ENCODE data around the gene NAXD.
"Not testable (repeated sequence)": the region's sequence is repeated elsewhere in the genome, so short reads cannot be mapped to it uniquely, and the experiment has no call there.

The NAXD gene

DNA sequence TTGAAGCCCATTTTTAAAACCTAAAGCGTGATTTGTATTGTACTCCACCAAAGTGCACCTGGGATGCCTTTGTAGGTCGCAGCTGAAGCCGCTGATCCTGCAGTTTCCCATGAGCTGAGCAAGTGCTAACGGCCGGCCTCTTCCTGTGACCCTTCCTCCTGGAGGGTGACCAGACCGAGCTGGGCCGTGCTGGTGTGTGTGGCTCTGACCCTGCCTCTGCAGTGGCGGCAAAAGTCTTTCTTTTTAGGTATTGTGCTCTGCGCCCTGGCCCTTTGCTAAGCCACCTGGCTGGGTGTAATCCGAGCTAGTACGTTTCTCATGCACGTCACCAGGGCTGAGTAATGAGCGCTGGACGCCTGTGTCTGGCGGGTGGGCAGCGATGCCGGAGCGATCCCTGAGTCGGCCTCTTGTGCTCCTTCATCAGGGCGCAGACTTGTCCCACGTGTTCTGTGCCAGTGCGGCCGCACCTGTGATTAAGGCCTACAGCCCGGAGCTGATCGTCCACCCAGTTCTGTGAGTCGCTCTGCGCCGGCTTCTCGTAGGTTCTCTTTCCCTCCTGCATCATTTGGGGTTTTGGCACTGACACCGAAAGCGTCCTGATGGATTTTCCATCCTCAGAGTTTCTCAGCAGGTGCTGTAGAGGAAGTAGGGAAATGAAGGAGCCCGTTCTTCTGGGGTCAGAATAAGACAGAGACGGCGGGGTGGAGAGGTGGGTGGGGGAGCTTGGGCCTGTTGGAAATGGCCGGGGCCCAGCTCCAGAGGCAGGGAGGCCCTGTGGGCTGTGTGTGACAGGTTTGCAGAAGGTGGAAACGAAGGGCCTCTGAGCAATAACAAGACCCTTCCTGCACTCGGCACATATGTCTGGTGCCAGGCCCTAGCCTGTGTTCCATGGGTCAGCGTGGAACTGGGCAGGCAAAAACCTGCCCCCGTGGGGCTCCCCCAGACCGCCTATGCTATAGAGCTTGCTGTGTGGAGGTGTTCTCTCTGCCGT, 9.7 kb downstream of the NAXD start:
- Histone ChIP-seq H3K27me3 (ENCODE audit: control insufficient read depth, insufficient read depth, low read length) (no peaks in the 10 kb centered on the region), H3K4me2 (ENCODE audit: low read length) (no peak overlapping the region), H3K36me3 (ENCODE audit: insufficient read depth, low read length) (peaks cover 44% of the 10 kb centered on the region), H3K4me3 (ENCODE audit: low read length) (no peak overlapping the region), H3K9ac (ENCODE audit: low read depth, low read length) (no peak overlapping the region), H3K4me1 (ENCODE audit: control insufficient read depth, insufficient read depth, low read length) (no peaks in the 10 kb centered on the region), H3K9me3 (replicated peaks; ENCODE audit: low read length) (no peaks in the 10 kb centered on the region)

DNA sequence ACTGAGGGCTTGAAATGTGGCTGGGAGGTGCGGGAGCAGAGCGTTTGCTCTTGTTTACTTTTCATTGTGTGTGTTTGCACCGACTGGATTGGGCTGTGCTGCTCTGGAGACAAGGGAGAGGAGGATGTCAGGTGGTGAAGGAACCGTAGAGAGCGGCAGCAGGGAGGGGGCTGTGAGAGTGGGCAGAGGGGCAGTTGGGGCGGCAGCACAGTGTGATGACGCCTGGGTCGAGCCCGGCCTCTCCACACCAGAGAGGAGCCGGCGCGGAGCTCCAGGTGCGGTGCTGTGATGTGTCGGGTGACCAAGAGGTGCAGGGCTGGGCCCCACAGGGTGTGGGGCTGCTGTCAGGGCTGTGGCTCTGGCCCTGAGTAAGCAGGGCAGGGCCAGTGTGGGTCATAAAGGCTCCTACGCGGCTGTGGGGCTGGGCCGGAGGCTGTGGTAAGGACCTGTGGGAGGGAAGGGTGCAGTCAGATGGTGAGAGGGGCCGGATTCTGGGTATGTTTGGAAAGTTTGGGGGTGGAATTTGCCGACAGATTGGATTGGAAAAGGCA, 10.5 kb downstream of the NAXD start:
- Histone ChIP-seq H3K4me2 (ENCODE audit: low read length) (no peak overlapping the region), H3K9ac (ENCODE audit: low read depth, low read length) (no peak overlapping the region), H3K9me3 (replicated peaks; ENCODE audit: low read length) (no peaks in the 10 kb centered on the region), H3K36me3 (ENCODE audit: insufficient read depth, low read length) (peaks cover 44% of the 10 kb centered on the region), H3K27me3 (ENCODE audit: control insufficient read depth, insufficient read depth, low read length) (no peaks in the 10 kb centered on the region), H3K4me1 (ENCODE audit: control insufficient read depth, insufficient read depth, low read length) (no peaks in the 10 kb centered on the region), H3K4me3 (ENCODE audit: low read length) (no peak overlapping the region)

DNA sequence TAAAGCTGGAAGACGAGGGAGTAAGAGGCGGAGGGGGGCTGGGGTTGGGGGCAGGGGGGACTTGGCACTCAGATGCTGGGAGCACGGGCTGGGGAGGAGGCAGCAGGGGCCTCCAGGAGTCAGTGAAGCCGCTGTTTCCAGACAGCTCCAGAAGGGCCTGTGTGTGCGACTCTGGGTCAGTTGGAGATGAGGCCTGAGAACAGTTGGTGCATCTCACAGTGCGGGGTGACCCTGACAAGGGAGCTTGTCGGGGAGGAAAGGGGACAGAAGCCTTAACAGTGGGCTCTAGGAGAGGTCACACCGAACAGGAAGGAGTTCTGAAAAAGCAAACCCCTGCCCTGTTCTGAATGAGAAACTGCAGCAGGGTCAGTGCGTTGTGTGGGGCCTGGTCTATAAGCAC, 11.2 kb downstream of the NAXD start:
- Histone ChIP-seq H3K4me2 (ENCODE audit: low read length) (no peak overlapping the region), H3K9ac (ENCODE audit: low read depth, low read length) (no peak overlapping the region), H3K36me3 (ENCODE audit: insufficient read depth, low read length) (peaks cover 46% of the 10 kb centered on the region)

DNA sequence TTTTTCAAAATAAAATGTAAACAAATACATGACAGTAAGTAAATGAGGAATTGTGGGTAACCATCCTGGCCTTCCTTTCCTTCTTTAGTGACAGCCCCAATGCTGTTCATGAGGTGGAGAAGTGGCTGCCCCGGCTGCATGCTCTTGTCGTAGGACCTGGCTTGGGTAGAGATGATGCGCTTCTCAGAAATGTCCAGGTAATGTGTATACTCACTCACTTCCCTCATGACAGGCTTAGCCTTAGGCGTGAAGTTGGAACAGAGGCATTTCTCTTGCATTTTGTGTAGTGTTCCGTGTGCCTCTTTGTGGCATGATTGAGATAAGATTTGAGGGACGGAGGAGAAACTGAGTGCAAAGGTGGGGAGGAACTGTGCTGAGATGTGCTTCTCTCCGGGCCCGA, 12.0 kb downstream of the NAXD start:
- no peak overlapping the region for H3K9ac ChIP-seq (ENCODE audit: low read depth, low read length)
- H3K4me2 ChIP-seq (ENCODE audit: low read length), result no peak overlapping the region
- H3K36me3 ChIP-seq (ENCODE audit: insufficient read depth, low read length), result peaks cover 41% of the 10 kb centered on the region
- no peak overlapping the region for H3K4me3 ChIP-seq (ENCODE audit: low read length)
- H3K27me3 ChIP-seq (ENCODE audit: control insufficient read depth, insufficient read depth, low read length), result no peaks in the 10 kb centered on the region
- H3K4me1 ChIP-seq (ENCODE audit: control insufficient read depth, insufficient read depth, low read length), result no peaks in the 10 kb centered on the region
- no peaks in the 10 kb centered on the region for H3K9me3 ChIP-seq (replicated peaks; ENCODE audit: low read length)

More for the DNA sequence above, 11.2 kb downstream of the NAXD start:
- Histone ChIP-seq H3K4me3 (ENCODE audit: low read length) (no peak overlapping the region), H3K9me3 (replicated peaks; ENCODE audit: low read length) (no peaks in the 10 kb centered on the region), H3K27me3 (ENCODE audit: control insufficient read depth, insufficient read depth, low read length) (no peaks in the 10 kb centered on the region), H3K4me1 (ENCODE audit: control insufficient read depth, insufficient read depth, low read length) (no peaks in the 10 kb centered on the region)

DNA sequence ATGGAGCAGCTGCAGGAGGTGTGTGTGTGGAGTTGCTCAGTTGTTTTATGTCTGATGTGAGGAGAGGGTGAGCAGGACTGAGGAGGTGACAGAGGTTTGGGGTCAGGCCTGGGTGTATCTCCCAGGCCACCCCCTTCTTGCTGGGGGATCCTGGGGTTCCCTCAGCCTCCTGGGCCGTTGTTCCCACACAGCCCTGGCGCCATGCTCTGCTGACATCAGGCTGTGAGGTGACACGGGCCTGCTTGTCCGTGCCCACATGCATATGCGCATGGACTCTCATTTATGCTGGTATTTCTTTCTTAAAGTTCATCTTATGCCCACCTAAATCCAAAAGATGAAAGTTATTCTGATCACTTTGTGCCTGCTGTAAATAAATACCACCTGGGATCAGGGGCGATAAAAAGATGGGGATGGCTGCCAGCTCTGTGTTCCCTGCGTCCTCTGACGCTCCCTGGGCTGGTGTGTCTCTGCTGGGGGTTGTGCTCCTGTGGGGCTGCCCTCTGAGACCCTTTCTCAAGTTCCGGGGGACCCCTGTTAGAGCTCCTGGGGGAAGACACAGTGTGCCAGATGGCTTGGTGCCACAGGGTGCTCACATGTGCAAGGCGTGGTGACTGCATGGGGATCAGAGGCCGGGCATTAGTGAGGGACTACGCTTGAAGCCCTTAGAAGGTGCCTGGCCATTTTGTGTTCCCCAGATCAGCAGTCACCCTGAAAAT, 12.6 kb downstream of the NAXD start:
- peaks cover 37% of the 10 kb centered on the region for H3K36me3 ChIP-seq (ENCODE audit: insufficient read depth, low read length)
- no peak overlapping the region for H3K4me3 ChIP-seq (ENCODE audit: low read length)
- no peak overlapping the region for H3K9ac ChIP-seq (ENCODE audit: low read depth, low read length)
- H3K27me3 ChIP-seq (ENCODE audit: control insufficient read depth, insufficient read depth, low read length), result no peaks in the 10 kb centered on the region
- H3K4me1 ChIP-seq (ENCODE audit: control insufficient read depth, insufficient read depth, low read length), result no peaks in the 10 kb centered on the region
- H3K9me3 ChIP-seq (replicated peaks; ENCODE audit: low read length), result no peaks in the 10 kb centered on the region
- no peak overlapping the region for H3K4me2 ChIP-seq (ENCODE audit: low read length)

DNA sequence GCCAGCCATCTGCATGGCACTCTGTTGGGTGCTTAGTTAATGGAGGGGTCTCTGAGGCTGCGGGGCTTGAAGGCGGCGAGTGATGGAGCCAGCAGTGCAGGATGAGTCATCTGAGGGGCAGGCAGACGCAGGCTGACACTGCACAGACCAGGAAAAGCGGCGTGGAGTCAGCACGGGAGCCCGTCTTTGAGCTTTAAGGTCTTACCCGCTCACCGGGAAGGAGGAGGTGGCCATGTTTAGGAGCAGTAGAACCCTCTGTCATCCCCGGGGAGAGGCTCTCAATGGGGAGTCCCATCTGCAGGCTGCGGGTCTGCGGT, 13.1 kb downstream of the NAXD start:
- Histone ChIP-seq H3K27me3 (ENCODE audit: control insufficient read depth, insufficient read depth, low read length) (no peaks in the 10 kb centered on the region), H3K36me3 (ENCODE audit: insufficient read depth, low read length) (peaks cover 32% of the 10 kb centered on the region), H3K9ac (ENCODE audit: low read depth, low read length) (no peak overlapping the region), H3K4me3 (ENCODE audit: low read length) (no peak overlapping the region), H3K4me1 (ENCODE audit: control insufficient read depth, insufficient read depth, low read length) (no peaks in the 10 kb centered on the region), H3K9me3 (replicated peaks; ENCODE audit: low read length) (no peaks in the 10 kb centered on the region), H3K4me2 (ENCODE audit: low read length) (no peak overlapping the region)

DNA sequence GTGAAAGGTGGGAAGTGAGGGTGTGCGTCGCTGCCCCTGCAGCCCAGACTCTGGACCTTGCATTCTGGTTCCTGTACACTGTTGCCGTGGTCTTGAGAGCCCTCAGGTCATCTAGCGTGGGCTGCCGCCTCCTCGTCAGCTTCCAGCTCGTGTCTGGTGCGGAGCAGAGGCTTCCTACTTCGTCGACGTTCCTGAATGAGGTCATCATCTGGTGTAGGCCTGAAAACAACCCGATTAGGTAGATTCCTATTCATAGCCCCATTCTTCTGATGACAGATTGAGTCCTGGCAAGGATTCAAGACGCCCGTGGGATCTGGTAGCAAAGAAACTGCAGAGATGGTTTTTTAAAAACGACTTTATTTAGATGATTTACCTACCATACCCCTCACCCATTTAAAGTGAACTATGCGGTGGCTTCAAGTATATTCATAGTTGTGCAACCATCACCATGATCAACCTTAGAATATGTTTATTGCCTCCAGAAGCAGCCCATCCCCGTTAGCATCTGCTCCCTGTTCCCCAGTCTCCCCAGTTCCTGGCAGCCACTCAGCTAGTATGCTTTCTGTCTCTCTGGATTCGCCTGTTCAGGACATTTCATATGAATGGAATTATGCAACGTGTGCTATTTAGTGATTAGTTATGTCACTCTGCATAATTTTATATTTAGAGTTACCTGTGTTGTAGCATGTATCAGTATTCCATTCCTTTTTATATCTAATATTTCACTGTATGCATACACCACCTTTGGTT, 13.8 kb downstream of the NAXD start:
- peaks cover 30% of the 10 kb centered on the region for H3K36me3 ChIP-seq (ENCODE audit: insufficient read depth, low read length)

DNA sequence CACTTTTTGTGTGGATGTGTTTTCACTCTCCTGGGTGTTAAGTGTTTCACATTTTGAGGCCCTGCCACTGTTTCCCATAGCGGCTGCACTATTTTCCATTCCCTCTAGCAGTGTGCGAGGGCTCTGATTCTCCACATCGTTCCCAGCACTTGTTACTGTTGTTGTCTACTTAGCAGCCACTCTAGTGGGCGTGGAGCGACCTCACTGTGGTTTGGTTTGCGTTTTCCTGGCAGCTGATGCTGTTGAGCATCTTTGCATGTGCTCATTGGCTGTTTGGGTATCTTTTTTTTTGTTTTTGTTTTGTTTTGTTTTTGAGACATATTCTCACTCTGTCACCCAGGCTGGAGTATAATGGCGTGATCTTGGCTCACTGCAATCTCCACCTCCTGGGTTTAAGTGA, 14.4 kb downstream of the NAXD start:
- no peaks in the 10 kb centered on the region for H3K27me3 ChIP-seq (ENCODE audit: control insufficient read depth, insufficient read depth, low read length)
- peaks cover 29% of the 10 kb centered on the region for H3K36me3 ChIP-seq (ENCODE audit: insufficient read depth, low read length)
- H3K9ac ChIP-seq (ENCODE audit: low read depth, low read length), result no peak overlapping the region
- no peaks in the 10 kb centered on the region for H3K9me3 ChIP-seq (replicated peaks; ENCODE audit: low read length)
- no peak overlapping the region for H3K4me3 ChIP-seq (ENCODE audit: low read length)
- H3K4me1 ChIP-seq (ENCODE audit: control insufficient read depth, insufficient read depth, low read length), result peaks cover 13% of the 10 kb centered on the region
- H3K4me2 ChIP-seq (ENCODE audit: low read length), result no peak overlapping the region

More for the DNA sequence above, 13.8 kb downstream of the NAXD start:
- H3K9ac ChIP-seq (ENCODE audit: low read depth, low read length), result no peak overlapping the region
- H3K9me3 ChIP-seq (replicated peaks; ENCODE audit: low read length), result no peaks in the 10 kb centered on the region
- H3K4me3 ChIP-seq (ENCODE audit: low read length), result no peak overlapping the region
- H3K4me2 ChIP-seq (ENCODE audit: low read length), result no peak overlapping the region
- no peaks in the 10 kb centered on the region for H3K27me3 ChIP-seq (ENCODE audit: control insufficient read depth, insufficient read depth, low read length)
- H3K4me1 ChIP-seq (ENCODE audit: control insufficient read depth, insufficient read depth, low read length), result peaks cover 7% of the 10 kb centered on the region

DNA sequence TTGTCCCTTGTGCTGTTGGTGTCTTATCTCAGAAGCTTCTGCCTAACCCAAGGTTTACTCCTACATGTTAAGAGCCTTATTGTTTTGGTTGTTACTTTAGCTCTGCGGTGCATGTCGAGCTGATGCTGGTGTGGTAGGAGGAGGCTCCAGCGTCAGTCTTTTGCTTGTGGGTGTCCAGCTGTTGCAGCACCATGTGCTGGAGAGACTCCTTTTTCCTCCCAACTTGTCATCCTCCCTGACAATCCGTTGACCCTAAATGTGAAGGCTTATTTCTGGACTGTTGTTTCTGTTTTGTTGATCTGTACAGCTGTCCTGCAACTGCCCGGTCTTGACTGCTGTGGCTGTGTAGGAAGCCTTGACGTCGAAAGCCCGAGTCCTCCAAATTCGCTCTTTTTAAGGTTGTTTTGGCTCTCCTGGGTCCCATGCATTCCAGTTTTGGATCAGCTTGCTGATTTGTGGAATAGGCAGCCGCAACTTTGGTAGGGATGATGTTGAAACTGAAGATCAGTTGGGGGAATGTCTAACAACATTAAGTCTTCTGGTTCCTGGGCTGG, 15.3 kb downstream of the NAXD start:
- Histone ChIP-seq H3K4me2 (ENCODE audit: low read length) (no peak overlapping the region), H3K4me1 (ENCODE audit: control insufficient read depth, insufficient read depth, low read length) (peaks cover 15% of the 10 kb centered on the region), H3K27me3 (ENCODE audit: control insufficient read depth, insufficient read depth, low read length) (no peaks in the 10 kb centered on the region), H3K9me3 (replicated peaks; ENCODE audit: low read length) (no peaks in the 10 kb centered on the region), H3K36me3 (ENCODE audit: insufficient read depth, low read length) (peaks cover 30% of the 10 kb centered on the region), H3K9ac (ENCODE audit: low read depth, low read length) (no peak overlapping the region), H3K4me3 (ENCODE audit: low read length) (no peak overlapping the region)

DNA sequence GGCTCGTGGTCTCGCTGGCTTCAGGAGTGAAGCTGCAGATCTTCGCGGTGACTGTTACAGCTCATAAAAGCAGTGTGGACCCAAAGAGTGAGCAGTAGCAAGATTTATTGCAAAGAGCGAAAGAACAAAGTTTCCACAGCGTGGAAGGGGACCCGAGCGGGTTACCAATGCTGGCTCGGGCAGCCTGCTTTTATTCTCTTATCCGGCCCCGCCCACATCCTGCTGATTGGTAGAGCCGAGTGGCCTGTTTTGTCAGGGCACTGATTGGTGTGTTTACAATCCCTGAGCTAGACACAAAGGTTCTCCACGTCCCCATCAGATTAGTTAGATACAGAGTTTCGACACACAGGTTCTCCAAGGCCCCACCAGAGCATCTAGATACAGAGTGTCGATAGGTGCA, 16.9 kb downstream of the NAXD start:
- not testable (repeated sequence) for H3K4me2 ChIP-seq (ENCODE audit: low read length); H3K4me3 ChIP-seq (ENCODE audit: low read length); H3K9me3 ChIP-seq (replicated peaks; ENCODE audit: low read length); H3K27me3 ChIP-seq (ENCODE audit: control insufficient read depth, insufficient read depth, low read length); H3K9ac ChIP-seq (ENCODE audit: low read depth, low read length)
- H3K4me1 ChIP-seq (ENCODE audit: control insufficient read depth, insufficient read depth, low read length), result peaks cover 15% of the 10 kb centered on the region
- peaks cover 43% of the 10 kb centered on the region for H3K36me3 ChIP-seq (ENCODE audit: insufficient read depth, low read length)

DNA sequence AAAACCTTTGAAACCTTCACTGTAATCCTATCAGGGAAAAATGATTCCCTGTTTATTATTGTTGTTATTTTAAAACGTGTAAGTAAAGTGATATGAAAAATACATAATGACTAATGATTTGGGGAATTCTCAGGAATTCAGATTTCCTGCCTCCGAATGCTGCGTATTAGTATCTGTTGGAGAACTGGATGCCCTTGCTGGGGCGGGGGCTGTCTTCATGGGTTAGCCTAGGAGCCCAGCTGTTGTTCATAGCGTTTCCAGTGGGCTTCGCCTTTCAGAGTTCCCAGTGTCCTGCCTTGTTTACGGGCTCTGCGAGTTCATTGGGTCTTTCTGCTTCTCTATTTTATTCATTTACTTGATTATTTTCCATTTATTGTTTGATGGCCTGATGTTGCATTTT, 18.4 kb downstream of the NAXD start:
- H3K36me3 ChIP-seq (ENCODE audit: insufficient read depth, low read length), result peaks cover 44% of the 10 kb centered on the region

More for the DNA sequence above, 18.4 kb downstream of the NAXD start:
- Histone ChIP-seq H3K4me3 (ENCODE audit: low read length) (no peak overlapping the region), H3K4me2 (ENCODE audit: low read length) (no peak overlapping the region), H3K9ac (ENCODE audit: low read depth, low read length) (no peak overlapping the region), H3K27me3 (ENCODE audit: control insufficient read depth, insufficient read depth, low read length) (no peaks in the 10 kb centered on the region), H3K9me3 (replicated peaks; ENCODE audit: low read length) (no peaks in the 10 kb centered on the region), H3K4me1 (ENCODE audit: control insufficient read depth, insufficient read depth, low read length) (peaks cover 15% of the 10 kb centered on the region)
